ENCODE data around the gene KIF2C.

GRCh38 chr1:44743211-44743610 lies 3.6 kb downstream of the KIF2C start:
- TF ChIP-seq CTCF (conservative IDR thresholded peaks at IDR 0.05; ENCODE audit: low read depth, low read length), result no peak
- no peak for TF ChIP-seq EZH2phosphoT487 (IDR thresholded peaks at IDR 0.05; ENCODE audit: borderline replicate concordance, low read length)
